ENCODE results near the gene MKKS. TPM values are rescaled to one million over a fixed set of nuclear protein-coding genes. Genes with fewer than 3 reads are reported as not detected.

MKKS gene
- total RNA-seq, 1 donor: 7.6 TPM

DNA sequence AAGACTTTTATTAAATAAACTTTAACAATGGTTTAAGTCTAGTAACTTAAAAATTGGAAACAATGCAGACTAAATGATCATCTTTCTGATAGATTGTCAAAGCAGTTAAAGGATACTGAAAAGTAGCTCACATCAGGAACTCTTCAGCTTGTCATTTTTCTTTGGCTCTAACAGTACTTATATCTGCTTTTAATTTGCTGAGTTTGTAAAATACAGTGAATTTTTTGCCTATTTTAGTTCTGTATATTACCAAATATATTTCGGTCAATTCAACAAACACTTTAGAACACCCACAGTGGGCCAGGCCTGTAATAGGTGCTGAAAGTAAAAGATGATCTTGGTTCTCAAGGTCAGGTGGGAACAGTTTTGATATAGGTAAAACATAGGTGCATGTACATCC is 22.3 kb downstream of the MKKS start:
- Histone ChIP-seq H3K4me1 (ENCODE audit: insufficient read depth, low read length) (no peaks in the 10 kb centered on the region), H2AFZ (ENCODE audit: low read length) (no peak overlapping the region), H3K9me3 (ENCODE audit: low read depth, low read length) (no peaks in the 10 kb centered on the region), H3K4me3 (ENCODE audit: insufficient read depth, low read length) (no peak overlapping the region), H3K27ac (ENCODE audit: low read depth, low read length) (no peak overlapping the region), H3K27me3 (ENCODE audit: insufficient read depth, low read length) (no peaks in the 10 kb centered on the region), H3K4me2 (ENCODE audit: insufficient read depth, low read length) (no peak overlapping the region), H3K79me2 (ENCODE audit: insufficient read depth, low read length) (peaks cover 10% of the 10 kb centered on the region), H3K36me3 (ENCODE audit: insufficient read depth, low read length) (peaks cover 8% of the 10 kb centered on the region), H4K20me1 (ENCODE audit: insufficient read depth, low read length) (no peaks in the 10 kb centered on the region)
- DNase-seq (ENCODE audit: insufficient read length, low spot score, missing footprints): no peak
- TF ChIP-seq, protein P1, sequence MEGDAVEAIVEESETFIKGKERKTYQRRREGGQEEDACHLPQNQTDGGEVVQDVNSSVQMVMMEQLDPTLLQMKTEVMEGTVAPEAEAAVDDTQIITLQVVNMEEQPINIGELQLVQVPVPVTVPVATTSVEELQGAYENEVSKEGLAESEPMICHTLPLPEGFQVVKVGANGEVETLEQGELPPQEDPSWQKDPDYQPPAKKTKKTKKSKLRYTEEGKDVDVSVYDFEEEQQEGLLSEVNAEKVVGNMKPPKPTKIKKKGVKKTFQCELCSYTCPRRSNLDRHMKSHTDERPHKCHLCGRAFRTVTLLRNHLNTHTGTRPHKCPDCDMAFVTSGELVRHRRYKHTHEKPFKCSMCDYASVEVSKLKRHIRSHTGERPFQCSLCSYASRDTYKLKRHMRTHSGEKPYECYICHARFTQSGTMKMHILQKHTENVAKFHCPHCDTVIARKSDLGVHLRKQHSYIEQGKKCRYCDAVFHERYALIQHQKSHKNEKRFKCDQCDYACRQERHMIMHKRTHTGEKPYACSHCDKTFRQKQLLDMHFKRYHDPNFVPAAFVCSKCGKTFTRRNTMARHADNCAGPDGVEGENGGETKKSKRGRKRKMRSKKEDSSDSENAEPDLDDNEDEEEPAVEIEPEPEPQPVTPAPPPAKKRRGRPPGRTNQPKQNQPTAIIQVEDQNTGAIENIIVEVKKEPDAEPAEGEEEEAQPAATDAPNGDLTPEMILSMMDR (IDR thresholded peaks at IDR 0.05; ENCODE audit: extremely low read depth, low read depth, low read length): no peak

DNA sequence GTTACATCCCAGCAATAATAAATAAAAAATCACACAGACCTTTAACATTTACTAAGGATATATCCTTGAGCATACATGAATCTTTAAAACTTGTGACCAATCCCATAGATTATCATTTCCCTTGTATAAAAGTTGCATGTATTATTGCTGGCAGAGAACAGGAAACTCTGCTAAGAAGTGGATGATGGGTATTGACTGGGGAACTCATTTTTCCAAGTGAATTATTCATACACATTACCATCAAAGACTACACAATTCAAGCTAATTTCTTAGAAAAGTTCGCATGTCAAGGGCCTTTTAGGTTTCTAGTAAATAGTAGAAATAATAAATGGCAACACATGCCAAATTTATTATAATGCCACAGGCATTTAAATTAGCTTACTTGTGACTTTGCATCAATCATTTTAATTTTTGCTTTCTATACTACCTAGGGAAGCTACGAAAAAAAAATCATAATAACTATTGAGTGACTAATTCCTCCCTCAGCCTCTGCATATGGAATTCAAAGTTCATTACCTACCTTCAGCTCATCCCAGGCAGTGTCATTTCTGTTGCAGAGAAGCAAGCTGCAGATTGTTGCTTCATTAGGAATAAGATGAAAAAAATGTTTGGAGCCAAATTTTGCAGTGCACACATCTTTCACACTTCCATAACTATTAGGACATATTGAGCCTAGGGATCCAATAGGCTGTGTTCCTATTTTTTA is 25.8 kb downstream of the MKKS start:
- H4K20me1 ChIP-seq (ENCODE audit: insufficient read depth, low read length): no peaks in the 10 kb centered on the region
- no peaks in the 10 kb centered on the region for H3K4me1 ChIP-seq (ENCODE audit: insufficient read depth, low read length)
- H3K4me2 ChIP-seq (ENCODE audit: insufficient read depth, low read length): no peak overlapping the region
- H3K27me3 ChIP-seq (ENCODE audit: insufficient read depth, low read length): no peaks in the 10 kb centered on the region
- no peak overlapping the region for H2AFZ ChIP-seq (ENCODE audit: low read length)
- H3K9me3 ChIP-seq (ENCODE audit: low read depth, low read length): no peaks in the 10 kb centered on the region
- H3K27ac ChIP-seq (ENCODE audit: low read depth, low read length): no peak overlapping the region
- peaks cover 8% of the 10 kb centered on the region for H3K36me3 ChIP-seq (ENCODE audit: insufficient read depth, low read length)
- TF ChIP-seq, protein P1 (IDR thresholded peaks at IDR 0.05; ENCODE audit: extremely low read depth, low read depth, low read length): no peak
- H3K4me3 ChIP-seq (ENCODE audit: insufficient read depth, low read length): no peak overlapping the region
- DNase-seq (ENCODE audit: insufficient read length, low spot score, missing footprints): no peak
- H3K79me2 ChIP-seq (ENCODE audit: insufficient read depth, low read length): no peaks in the 10 kb centered on the region

DNA sequence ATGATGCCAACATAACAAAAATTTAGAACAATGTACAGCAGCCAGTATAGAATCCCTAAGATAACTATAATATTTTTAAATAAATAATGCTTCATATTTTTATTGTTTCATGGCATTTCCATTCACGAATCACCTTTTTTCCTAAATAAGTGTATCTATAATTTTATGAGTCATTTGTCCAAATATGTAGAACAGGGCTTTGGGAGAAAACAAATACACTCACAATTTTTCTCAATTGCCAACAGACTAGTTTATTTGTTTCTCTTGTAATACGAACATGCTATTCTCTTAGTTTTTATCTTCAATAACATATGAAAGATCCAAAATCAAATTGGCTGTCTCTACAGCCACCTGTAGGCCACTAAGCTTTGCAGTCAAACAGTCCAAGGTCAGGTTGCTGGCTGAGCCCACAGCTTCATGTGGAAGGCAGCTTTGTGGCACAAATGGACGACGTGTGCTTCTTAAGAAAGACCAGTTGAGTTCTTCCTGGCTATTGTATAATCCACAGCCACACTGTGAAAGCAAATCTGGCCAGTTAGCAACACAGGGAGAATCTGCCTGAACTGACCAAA is 29.0 kb downstream of the MKKS start:
- Histone ChIP-seq H3K4me3 (ENCODE audit: insufficient read depth, low read length) (no peak overlapping the region), H3K4me1 (ENCODE audit: insufficient read depth, low read length) (no peaks in the 10 kb centered on the region), H4K20me1 (ENCODE audit: insufficient read depth, low read length) (no peaks in the 10 kb centered on the region), H3K4me2 (ENCODE audit: insufficient read depth, low read length) (no peak overlapping the region), H3K36me3 (ENCODE audit: insufficient read depth, low read length) (peaks cover 3% of the 10 kb centered on the region), H3K27me3 (ENCODE audit: insufficient read depth, low read length) (no peaks in the 10 kb centered on the region), H3K9me3 (ENCODE audit: low read depth, low read length) (no peaks in the 10 kb centered on the region), H3K27ac (ENCODE audit: low read depth, low read length) (no peak overlapping the region), H3K79me2 (ENCODE audit: insufficient read depth, low read length) (no peaks in the 10 kb centered on the region), H2AFZ (ENCODE audit: low read length) (no peak overlapping the region)
- no peak for DNase-seq (ENCODE audit: insufficient read length, low spot score, missing footprints)
- TF ChIP-seq, protein P1 (IDR thresholded peaks at IDR 0.05; ENCODE audit: extremely low read depth, low read depth, low read length): no peak

DNA sequence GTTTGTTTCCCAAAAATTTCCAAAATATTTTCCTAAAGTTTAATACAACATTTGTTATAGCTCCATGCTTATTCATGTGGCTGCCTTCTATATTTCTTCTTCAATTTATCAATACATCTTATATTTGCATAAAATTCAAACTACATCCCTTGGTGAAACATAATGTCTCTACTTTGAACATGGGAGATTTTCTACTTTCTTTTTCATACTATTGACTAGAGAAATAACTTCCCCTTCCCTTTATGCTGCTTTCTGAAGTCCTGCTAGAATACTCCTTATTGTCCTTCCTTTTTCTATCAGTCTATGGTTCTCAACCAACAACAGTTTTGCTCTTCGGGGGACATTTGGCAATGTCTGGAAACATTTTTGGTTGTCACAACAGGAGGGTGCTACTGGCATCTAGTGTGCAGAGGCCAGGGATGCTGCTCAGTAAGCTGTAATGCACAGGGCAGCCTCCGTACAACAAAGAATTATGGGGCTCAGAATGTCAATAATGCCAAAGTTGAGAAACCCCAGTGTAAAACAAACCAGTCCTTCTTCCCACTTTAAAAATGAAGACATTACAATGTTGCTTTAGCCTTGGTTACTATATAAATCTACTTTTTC is 29.9 kb downstream of the MKKS start:
- Histone ChIP-seq H3K4me1 (ENCODE audit: insufficient read depth, low read length) (no peaks in the 10 kb centered on the region), H4K20me1 (ENCODE audit: insufficient read depth, low read length) (no peaks in the 10 kb centered on the region), H3K4me3 (ENCODE audit: insufficient read depth, low read length) (no peak overlapping the region), H3K27ac (ENCODE audit: low read depth, low read length) (no peak overlapping the region), H3K36me3 (ENCODE audit: insufficient read depth, low read length) (peaks cover 3% of the 10 kb centered on the region), H3K27me3 (ENCODE audit: insufficient read depth, low read length) (no peaks in the 10 kb centered on the region), H3K4me2 (ENCODE audit: insufficient read depth, low read length) (no peak overlapping the region), H3K9me3 (ENCODE audit: low read depth, low read length) (no peaks in the 10 kb centered on the region), H2AFZ (ENCODE audit: low read length) (no peak overlapping the region), H3K79me2 (ENCODE audit: insufficient read depth, low read length) (no peaks in the 10 kb centered on the region)
- TF ChIP-seq, protein P1 (IDR thresholded peaks at IDR 0.05; ENCODE audit: extremely low read depth, low read depth, low read length): peak; percentile 15
- DNase-seq (ENCODE audit: insufficient read length, low spot score, missing footprints): no peak

All from osteoblast (primary cell).